GM21515 (cell line): ENCODE results near the gene TIAM2.
A peak's percentile ranks its signal among the peaks of the same experiment; 100 is the strongest.
"Not testable (repeated sequence)": the region's sequence is repeated elsewhere in the genome, so short reads cannot be mapped to it uniquely, and the experiment has no call there.

Source experiments
- ATAC-seq: cut with Tn5 transposase; IDR thresholded peaks from one replicate; pipeline ENCODE4 v1.9.1; 2021; ENCODE audit not compliant: unreplicated experiment

TIAM2 gene

DNA sequence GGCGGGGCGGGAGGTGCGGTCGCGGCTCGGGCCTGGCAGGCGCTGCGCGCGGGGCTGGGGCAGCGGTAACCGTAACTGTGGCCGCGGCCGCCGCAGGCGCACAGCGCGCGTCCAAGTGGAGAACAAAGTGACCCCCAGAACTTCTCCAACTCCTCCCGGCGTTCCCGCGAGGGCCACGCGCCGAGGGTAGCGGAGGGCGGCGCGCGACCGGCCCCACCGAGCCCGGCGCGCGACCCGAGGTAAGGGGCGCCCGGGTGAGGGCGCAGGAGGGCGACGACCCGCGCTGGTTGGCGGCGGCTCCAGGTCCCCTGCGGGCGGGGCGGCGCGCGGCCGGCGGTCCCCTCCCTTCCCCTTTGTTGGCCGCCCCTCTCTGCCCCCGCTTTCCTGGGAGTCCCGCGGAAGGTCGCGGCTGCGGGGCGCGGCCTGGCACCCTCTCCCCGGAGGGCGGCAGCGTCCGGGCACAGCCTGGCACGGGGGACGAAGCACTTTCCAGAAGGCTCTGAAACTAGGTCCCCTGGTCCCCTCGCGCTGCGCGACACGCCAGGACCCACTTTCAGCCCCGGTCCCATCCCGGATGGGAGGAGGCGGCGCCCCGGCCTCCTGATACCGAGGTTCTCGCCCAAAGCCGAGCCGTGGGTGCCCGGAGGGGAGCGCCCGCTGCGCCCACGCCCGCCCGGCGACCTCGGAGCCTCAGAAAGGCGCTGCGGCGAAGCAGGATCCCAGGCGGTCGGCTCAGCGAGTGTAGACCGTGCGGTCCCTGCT, at the start of gene TIAM2:
TSS of gene TIAM2 (plus strand) at position 62 of the 762 bp plus-strand sequence. CDS start 133,909 bp downstream, outside the sequence.
- no peak for ATAC-seq

DNA sequence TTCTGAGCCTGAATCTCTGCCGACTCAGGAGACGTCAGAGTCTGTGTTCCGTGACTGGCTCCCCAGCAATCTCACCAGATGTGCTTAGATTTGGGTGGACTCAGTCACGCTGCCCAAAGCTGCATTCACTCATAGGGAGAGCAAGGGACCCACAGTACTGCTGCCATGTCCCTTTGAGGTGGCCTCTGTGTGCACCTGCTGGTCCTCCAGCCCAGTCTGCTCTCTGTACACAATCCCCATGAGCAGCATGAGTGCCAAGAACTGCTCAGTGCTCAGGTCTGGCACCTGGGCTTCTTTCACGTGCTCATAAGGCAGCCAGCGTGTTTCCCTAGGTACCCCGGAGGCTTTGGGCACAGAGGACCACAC, 44.2 kb upstream of the TIAM2 start:
- no peak for ATAC-seq

DNA sequence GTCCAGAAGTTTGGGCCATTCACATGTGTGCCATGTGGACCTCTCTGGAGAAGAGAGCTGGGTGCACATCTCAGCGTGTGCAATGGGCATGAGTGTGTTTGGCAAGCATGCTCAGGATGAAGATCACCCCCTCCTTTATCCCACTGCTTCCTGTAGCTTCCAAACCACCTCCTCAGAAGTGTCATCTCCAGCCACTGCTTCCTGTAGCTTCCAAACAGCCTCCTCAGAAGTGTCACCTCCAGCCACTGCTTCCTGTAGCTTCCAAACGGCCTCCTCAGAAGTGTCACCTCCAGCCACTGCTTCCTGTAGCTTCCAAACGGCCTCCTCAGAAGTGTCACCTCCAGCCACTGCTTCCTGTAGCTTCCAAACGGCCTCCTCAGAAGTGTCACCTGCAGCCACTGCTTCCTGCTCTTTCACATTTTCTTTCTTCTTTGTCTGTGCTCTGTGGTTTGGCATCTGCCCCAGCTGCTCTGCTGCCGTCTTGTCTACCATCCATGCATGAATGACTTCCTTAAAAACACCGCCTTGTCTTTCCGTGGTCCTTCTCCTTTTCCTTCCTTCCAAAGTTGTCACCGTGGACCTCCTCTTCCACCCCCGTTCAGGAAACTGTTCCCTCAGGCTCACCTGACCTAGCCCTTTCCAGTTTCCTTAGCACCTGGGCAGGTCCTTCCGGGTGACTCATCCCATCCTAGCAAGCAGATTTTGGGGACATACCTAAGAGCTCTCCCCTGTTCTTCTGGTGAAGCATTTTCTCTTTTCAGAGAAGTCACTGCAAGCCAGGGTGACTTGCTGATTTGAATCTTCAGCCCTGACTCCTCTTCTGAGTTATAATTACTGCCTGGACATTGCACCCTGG, 43.5 kb upstream of the TIAM2 start:
- ATAC-seq, result peak; percentile 88

DNA sequence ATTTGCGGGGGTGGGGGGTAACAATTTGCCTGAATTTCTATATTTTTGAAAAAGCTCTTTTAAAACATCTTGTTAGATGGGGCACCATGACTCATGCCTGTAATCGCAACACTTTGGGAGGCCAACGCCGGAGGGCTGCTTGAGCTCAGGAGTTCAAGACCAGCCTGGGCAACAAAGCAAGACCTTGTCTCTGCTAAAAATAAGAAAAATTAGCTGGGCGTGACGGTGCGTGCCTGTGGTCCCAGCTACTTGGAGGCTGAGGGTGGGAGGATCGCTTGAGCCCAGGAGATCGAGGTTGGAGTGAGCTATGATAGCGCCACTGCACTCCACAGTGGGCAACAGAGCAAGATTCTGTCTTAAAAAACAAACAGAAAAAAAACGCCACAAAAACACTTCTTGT, 41.5 kb upstream of the TIAM2 start:
- ATAC-seq, result no peak

DNA sequence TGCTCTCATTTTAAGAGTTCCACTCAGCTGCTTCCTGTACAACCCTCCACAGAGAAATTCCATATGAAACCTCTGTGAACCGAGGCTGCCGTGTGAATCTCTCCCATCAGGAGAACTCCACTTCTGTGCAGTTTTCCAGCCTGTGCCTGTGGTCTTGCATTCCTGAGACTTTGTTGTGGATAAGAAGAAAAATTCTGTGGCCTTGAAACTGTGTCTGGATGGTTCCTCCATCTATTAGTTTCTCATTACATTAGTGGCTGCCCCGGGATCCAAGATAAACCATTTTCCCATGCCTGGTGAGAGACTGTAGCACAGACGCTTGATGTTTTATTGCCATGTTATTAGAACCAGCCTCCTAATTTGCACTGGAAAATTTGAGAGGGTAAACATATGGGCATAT, 40.8 kb upstream of the TIAM2 start:
- ATAC-seq, result no peak

DNA sequence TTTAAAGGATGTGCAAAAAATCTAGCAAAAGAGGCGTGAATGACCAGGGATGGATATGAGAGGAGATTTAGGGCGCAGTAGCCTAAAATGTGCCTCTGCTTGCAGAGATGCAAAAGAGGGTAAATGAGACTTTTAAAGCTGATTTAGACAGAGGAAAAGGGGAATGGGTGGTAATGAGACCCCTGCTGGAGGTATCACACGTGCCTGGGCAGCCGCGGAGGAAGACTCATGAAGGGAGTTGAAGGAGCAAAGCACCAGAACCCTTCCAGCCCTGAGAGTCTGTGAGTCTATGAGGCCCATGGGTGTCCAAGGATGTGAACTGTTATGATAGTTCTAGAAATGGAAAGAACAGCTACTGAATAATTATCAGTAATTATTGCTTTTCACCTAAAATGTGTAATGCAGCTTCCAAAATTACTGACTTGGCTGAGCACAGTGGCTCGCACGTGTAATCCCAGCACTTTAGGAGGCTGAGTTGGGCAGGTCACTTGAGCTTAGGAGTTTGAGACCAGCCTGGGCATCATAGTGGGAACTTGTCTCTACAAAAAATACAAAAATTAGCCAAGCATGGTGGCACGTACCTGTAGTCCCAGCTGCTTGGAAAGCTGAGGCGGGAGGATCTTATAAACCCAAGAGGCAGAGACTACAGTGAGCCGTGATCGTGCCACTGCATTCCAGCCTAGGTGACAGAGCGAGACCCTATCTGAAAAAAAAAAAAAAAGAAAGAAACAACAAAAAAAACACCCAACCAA, 38.2 kb upstream of the TIAM2 start:
- ATAC-seq, result no peak

DNA sequence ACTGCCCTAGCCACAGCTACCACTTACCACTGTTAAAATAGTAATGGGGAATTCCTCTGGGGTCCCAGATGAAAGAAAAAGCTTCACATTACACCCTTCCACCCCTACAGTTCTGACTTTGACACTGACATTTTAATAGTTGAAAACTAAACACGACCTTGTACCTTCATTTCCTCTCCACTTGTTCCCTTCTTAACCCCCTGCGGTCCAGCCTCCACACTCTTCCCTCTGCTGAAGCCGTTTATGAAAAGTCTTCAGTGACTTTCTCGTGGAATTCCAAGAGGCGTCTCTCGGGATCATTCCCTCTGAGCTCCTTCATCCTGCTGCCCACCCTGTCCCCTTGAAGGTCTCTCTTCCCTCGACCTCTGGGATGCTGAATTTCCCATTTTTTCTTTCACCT, 36.6 kb upstream of the TIAM2 start:
- ATAC-seq, result no peak

DNA sequence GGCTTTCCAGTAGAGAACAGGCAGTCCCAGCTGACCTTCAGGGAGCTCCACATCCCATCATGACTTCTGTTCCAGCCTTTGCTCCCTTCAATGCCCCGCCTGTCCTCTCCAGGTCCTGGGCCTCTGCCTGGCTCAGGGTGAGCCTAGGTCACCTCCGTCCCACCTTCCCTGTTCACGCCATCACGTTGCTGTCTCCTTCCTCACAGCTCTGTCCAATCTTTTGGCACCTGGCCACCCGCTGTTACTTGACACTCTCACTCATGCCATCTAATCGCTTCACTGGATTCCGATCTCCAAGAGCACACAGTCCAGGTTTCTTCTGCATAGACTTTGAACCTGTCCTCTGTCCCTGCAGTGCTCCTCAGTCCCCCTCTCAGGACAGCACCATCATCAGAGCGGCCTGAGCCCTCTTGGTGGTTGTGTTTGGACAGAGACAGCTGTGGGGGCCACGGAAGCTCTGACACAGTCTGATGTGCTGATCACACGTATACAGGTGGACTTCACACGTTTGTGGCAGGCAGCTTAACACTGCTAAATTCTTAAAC, 34.7 kb upstream of the TIAM2 start:
- ATAC-seq, result no peak

DNA sequence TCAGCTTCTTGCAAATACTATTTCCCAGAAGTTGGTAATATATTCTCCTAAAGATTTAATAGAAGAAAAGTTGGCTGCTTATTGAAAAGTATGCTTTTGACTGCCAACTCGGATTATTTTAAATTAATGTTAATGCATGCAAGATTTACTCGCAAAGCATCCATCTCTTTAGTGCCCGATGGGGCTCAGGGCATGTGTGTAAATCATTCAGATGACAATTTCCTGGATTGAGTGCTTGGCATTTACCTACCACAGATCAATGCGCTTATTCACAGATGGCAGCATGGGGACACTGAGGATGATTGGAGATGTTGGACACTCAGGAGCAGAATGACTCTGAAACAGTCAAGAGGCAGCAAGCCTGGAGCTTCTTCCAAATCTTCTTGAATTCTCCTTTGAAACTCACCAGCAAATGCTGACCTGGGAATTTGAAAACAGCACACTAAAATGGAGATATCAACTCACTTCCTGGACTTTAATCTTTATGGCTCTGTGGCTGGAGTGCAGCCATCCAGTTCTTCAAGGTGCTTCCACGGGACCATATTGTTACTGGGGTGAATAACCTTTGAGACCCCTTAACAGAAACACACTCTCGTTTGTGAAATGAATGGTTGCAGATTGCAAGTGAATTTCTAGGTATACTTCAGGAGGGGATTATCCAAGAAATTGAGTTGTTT, 34.1 kb upstream of the TIAM2 start:
- ATAC-seq, result no peak

DNA sequence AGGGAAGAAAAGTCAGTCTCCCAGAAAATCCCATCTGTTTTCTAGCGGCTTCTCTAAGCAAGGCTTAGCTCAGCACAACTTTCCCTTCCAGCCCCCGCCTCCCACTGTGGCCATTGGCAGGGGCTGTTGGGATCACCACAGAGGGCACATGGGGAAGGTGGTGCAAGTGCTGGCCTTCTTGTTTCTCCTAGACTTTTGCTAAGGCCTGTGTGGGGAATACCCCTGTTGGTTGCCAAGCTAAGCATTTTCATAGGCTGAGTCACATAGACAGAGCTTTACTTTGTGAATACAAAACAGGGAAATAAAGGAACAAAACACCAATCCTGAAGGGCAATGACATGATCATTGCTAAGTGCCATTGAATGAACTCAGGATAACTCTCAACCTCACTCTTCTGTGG, 32.4 kb upstream of the TIAM2 start:
- ATAC-seq, result no peak

DNA sequence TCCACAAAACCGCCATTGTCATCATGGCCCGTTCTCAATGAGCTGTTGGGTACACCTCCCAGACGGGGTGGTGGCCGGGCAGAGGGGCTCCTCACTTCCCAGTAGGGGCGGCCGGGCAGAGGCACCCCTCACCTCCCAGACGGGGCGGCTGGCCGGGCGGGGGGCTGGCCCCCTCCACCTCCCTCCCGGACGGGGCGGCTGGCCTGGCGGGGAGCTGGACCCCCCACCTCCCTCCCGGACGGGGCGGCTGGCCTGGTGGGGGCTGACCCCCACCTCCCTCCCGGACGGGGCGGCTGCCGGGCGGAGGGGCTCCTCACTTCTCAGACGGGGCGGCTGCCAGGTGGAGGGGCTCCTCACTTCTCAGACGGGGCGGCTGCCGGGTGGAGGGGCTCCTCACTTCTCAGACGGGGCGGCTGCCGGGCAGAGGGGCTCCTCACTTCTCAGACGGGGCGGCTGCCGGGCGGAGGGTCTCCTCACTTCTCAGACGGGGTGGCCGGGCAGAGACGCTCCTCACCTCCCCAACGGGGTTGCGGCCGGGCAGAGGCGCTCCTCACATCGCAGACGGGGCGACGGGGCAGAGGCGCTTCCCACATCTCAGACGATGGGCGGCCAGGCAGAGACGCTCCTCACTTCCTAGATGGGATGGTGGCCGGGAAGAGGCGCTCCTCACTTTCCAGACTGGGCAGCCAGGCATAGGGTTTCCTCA, 28.9 kb upstream of the TIAM2 start:
- not testable (repeated sequence) for ATAC-seq

DNA sequence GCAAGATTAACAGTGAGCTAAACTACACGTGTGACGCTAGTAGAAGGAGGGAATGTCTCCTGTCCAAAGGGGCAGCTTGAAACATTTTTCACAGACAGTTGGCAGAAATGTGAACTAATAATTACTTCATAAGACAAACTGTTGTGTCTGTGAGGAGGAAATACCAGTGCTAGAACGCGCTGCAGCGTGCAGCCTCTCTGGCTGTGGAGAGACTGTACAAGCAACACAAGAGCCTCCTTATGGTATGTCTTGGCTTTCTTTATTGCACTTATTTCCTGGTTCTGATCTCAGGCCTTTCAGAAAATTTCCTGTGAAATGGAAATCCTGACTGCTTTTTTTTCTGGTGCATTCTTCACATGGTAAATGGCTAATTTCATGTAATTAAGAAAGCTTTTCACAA, 25.3 kb upstream of the TIAM2 start:
- no peak for ATAC-seq

DNA sequence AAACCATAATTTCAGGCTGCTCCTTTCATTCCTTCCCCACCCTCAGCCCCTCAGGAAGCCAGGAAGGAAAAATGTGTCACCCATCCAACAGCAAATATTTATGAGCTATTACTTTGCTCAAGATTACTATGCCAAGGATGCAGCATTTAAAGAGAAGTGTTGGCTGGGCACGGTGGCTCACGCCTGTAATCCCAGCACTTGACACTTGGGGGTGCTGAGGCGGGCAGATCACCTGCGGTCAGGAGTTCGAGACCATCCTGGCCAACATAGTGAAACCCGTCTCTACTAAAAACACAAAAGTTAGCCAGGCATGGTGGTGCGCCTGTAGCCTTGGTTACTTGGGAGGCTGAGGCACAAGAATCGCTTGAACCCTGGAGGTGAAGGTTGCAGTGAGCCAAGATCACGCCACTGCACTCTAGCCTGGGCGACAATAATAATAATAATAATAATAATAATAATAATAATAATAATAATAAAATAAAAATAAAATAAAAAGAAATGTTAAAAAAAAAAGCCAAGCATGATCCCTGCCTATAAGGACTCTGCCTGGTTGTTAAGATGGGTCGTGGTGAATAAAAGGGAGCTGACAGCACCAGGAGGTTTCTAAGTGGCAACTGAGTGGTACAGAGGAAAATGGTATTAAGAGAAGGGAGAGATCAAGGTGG, 20.5 kb upstream of the TIAM2 start:
- no peak for ATAC-seq

DNA sequence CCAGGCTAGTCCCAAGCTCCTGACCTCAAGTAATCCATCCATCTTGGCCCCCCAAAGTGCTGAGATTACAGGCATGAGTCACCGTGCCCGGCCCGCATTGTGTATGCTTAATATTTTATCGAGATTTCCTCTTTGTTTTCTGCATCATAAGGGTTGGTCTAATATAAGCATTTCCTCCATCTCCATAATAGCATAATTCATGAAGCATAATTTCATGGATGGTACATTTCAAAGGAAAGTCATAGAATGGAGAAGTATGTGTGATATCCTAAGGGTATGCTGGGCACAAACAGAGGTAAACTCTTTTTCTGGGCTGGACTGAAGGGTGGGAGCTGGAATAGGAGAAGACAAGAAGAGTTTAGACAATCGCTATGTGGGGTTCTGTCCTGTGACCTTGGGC, 17.5 kb upstream of the TIAM2 start:
- ATAC-seq, result no peak

DNA sequence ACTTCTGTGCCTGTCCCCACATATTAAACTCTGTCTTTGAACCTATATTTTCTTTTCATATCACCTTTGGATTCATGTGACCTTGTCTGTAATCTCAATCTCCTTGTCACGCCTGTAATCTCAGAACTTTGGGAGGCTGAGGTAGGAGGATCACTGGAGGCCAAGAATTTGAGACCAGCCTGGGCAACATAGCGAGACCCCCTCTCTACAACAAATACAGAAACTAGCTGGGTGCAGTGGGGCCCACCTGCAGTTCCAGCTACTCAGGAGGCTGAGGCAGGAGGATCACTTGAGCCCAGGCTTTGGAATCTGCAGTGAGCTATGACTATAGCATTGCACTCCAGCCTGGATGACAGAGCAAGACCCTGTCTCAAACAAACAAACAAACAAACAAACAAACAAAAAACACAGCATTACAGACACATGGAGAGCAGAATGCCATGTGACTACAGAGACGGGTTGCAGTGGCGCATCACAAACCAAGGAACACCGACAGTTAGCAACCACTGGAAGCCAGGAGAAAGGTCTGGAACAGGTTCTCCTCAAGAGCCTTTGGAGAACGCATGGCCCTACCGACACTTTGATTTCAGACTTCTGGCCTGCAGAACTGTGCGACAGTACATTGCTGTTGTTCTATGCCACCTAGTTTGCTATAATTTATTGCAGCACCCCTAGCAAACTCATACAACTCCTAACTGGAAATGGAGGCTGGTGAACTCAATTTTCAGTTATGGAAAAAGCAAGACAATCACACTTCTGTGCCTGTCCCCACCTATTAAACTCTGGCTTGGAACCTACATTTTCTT, 14.6 kb upstream of the TIAM2 start:
- ATAC-seq, result no peak

DNA sequence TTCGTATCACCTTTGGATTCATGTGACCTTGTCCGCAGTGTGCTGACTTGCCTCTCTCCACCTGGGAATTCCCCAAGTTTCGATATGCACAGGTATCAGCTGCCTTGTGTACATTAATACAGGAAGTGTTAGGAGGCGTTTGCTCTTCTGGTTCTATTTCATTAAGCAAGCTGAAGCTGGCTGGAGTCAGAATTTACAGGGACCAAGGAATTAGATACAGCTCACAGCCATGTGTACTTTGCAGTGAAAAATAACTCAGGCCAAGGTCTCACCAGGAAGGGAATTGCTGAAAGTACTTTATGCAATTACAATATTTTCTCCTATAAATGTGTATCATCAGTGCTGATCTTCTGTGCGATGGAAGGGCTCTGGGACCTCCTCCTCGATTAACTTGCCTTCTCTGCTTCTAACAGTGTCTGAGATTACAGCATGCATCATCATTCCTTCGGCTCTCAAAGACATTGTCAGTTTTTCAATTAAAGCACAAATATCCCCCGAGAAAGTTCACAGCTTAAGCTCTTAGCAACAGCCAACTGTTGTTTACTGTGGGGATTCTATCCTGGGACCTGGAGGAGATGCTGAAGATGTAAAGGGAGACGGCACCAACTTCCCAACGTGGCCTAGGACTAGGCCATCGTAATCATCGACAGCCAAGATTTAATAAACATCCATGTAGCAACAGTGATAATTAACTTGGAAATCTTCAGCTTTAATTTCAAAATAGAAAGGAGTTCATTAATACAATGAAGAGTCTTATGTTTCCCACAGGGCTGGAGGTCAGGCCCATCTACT, 13.8 kb upstream of the TIAM2 start:
- ATAC-seq, result peak; percentile 56

DNA sequence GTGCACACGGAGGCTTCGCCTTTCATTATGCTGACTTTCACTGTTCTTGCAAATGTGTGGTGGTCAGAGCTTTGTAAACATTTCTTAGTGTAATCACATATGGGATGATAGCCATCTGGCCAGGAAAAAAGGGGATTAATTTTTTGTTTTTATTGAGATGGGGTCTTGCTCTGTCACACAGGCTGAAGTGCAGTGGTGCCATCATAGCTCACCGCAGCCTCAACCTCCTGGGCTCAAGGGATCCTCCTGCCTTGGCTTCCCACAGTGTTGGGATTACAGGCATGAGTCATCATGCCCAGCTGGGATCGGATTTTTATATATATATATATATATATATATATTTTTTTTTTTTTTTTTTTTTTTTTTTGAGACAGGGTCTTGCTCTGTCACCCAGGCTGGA, 11.0 kb upstream of the TIAM2 start:
- no peak for ATAC-seq

DNA sequence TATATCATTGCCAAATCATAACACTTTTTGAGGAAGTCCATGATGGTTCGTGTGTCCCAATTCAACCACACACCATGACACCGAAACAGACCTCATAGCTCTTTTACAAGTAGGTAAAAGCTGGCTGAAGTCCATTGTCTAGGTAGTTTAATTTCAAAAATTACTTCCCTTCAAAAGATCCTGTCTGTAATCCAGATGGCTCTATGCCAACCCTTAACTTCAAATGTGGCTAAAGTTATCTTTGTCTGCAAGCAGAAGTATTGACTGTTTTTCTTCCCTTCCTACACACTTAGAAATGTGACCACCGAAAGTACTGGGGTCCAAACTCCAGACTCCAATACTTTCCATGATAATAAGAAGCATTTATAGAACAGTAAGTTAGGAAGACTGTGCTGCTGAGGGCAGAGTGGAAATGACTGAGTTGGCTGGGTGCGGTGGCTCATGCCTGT, 8.3 kb upstream of the TIAM2 start:
- no peak for ATAC-seq
